A549 (cell line): ENCODE measurements around the gene STK16.

Experiments used
- BCL3 ChIP-seq: fragments of >200 bp; sonication (Bioruptor Twin); formaldehyde crosslinking; IDR thresholded peaks from 3 replicates; pipeline ENCODE4 v1.6.1; 2016
- CEBPB ChIP-seq, 2 experiments: fragments of >200 bp in 1 of 2; sonication (Bioruptor Twin) in 1 of 2; formaldehyde crosslinking in 1 of 2; IDR thresholded peaks; 2 replicates each; pipeline ENCODE4 v1.6.1; 2012 to 2016
- CTCF ChIP-seq: fragments of >200 bp; sonication (Bioruptor Twin); formaldehyde crosslinking; IDR thresholded peaks from 3 replicates; pipeline ENCODE4 v1.5.1; 2016
- ESRRA ChIP-seq: fragments of 150-350 bp; IDR thresholded peaks from 2 replicates; pipeline ENCODE4 v1.6.1; 2014; ENCODE audit warnings: mild to moderate bottlenecking, low read length, borderline replicate concordance
- FOSL2 ChIP-seq, 2 experiments: fragments of 450-650 bp in 1 of 2; fragments of >200 bp in 1 of 2; sonication (Bioruptor Twin) in 1 of 2; formaldehyde crosslinking; IDR thresholded peaks; 2 replicates each; pipeline versions ENCODE4 v1.5.0 to v1.6.1; 2016 to 2020; ENCODE audit warnings: mild to moderate bottlenecking in 1 of 2, moderate library complexity in 1 of 2
- FOXS1 ChIP-seq: fragments of 250-450 bp; sonication (Bioruptor Pico); IDR thresholded peaks from 2 replicates; pipeline ENCODE4 v1.5.0; 2020; ENCODE audit warnings: mild to moderate bottlenecking, moderate library complexity
- HDAC2 ChIP-seq: fragments of 200-600 bp; sonication (generic); IDR thresholded peaks from 2 replicates; pipeline ENCODE4 v1.6.1; 2016
- JUNB ChIP-seq: fragments of >200 bp; sonication (Bioruptor Twin); formaldehyde crosslinking; IDR thresholded peaks from 2 replicates; pipeline ENCODE4 v1.6.1; 2016
- MAFK ChIP-seq: fragments of 450-650 bp; IDR thresholded peaks from 2 replicates; pipeline ENCODE4 v1.6.1; 2014; ENCODE audit not compliant: partially characterized antibody
- MAX ChIP-seq: IDR thresholded peaks from 2 replicates; pipeline ENCODE4 v1.6.1; 2012
- NFE2L2 ChIP-seq: fragments of 150-350 bp; conservative IDR thresholded peaks from 2 replicates; pipeline ENCODE4 v1.6.1; 2014; ENCODE audit warnings: low read length
- REST ChIP-seq: fragments of 200-600 bp; sonication (generic); IDR thresholded peaks from 2 replicates; pipeline ENCODE4 v1.6.1; 2016; ENCODE audit warnings: antibody characterized with exemption, mild to moderate bottlenecking, moderate library complexity
- TP53 ChIP-seq: fragments of 250-450 bp; sonication (Bioruptor Pico); IDR thresholded peaks from 2 replicates; pipeline ENCODE4 v1.5.0; 2021; ENCODE audit warnings: mild to moderate bottlenecking, moderate library complexity
- ZC3H11A ChIP-seq: fragments of 450-650 bp; IDR thresholded peaks from 2 replicates; pipeline ENCODE4 v1.6.1; 2014; ENCODE audit warnings: antibody characterized with exemption, mild to moderate bottlenecking

GRCh38 chr2:219198974-219199373, 46.3 kb upstream of the STK16 start:
- TF ChIP-seq CTCF (no peak), FOSL2 (IDR thresholded peaks at IDR 0.05) (no peak), FOSL2 (CRISPR knock-in tag; IDR thresholded peaks at IDR 0.05) (no peak), JUNB (no peak), TP53 (CRISPR knock-in tag) (no peak), REST (no peak), BCL3 (no peak), ZC3H11A (no peak), MAFK (no peak), CEBPB (IDR thresholded peaks at IDR 0.05) (no peak), NFE2L2 (no peak), MAX (no peak), ESRRA (no peak), HDAC2 (no peak), FOXS1 (CRISPR knock-in tag) (no peak)
